ENCODE data around the gene UXS1. TPM values are rescaled to one million over a fixed set of nuclear protein-coding genes. Genes with fewer than 3 reads are reported as not detected.

The UXS1 gene
- total RNA-seq, 1 experiment from 2014 or later = 49.1 TPM

- Histone ChIP-seq H3K9me2 (replicated peaks; ENCODE audit: low read length) (no peaks in the 10 kb centered on the region), H2AFZ (ENCODE audit: low read length) (no peak overlapping the region), H3F3A (ENCODE audit: low read length, unreplicated experiment) (no peaks in the 10 kb centered on the region), H3K4me2 (ENCODE audit: low read length) (no peak overlapping the region), H3K27ac (ENCODE audit: low read length) (no peak overlapping the region), H3K9me3 (ENCODE audit: low read length) (no peaks in the 10 kb centered on the region), H3K36me3 (ENCODE audit: low read depth, low read length) (no peaks in the 10 kb centered on the region), H3K4me3 (ENCODE audit: low read length) (no peak overlapping the region), H3K9ac (ENCODE audit: low read length) (no peak overlapping the region), H4K20me1 (ENCODE audit: low read length) (no peaks in the 10 kb centered on the region), H3K79me2 (ENCODE audit: low read length) (no peaks in the 10 kb centered on the region), H3K4me1 (ENCODE audit: insufficient read depth, low read length) (peaks cover 11% of the 10 kb centered on the region), H3K27me3 (ENCODE audit: low read length) (no peaks in the 10 kb centered on the region)
- CTCF ChIA-PET = interaction anchor here (0.6 to 1.0 kb wide), 4 partner anchors 89 to 478 kb away, joined by 3 to 4 read pairs (median 3); no protein-coding TSS in a partner anchor
- TF ChIP-seq CTCF (conservative IDR thresholded peaks at IDR 0.05; ENCODE audit: low read depth, low read length) (peak; percentile 94), EZH2phosphoT487 (IDR thresholded peaks at IDR 0.05; ENCODE audit: borderline replicate concordance, low read length) (no peak), EZH2 (IDR thresholded peaks at IDR 0.05; ENCODE audit: low read length, unreplicated experiment) (no peak)
- DNase-seq (peak; percentile 86), ATAC-seq (peak; percentile 66)
- POLR2A ChIA-PET (ENCODE audit: unreplicated experiment) = no interaction called here
- no TSS peak for BruUV-seq (replicated peaks)
- intact Hi-C loops (cut with micrococcal nuclease) = loop anchor here (1.0 to 10.0 kb wide), 4 partner anchors 90 to 478 kb away; partner anchors contain the start of gene UXS1
Measured at GRCh38 chr2:106104332-106105062, 89.6 kb downstream of the UXS1 start.

- ATAC-seq (no peak), DNase-seq (no peak)
- Histone ChIP-seq H3K4me2 (ENCODE audit: low read length) (no peak overlapping the region), H4K20me1 (ENCODE audit: low read length) (no peaks in the 10 kb centered on the region), H3K9me3 (ENCODE audit: low read length) (no peaks in the 10 kb centered on the region), H3F3A (ENCODE audit: low read length, unreplicated experiment) (no peaks in the 10 kb centered on the region), H3K9ac (ENCODE audit: low read length) (no peak overlapping the region), H2AFZ (ENCODE audit: low read length) (no peak overlapping the region), H3K36me3 (ENCODE audit: low read depth, low read length) (no peaks in the 10 kb centered on the region), H3K27me3 (ENCODE audit: low read length) (no peaks in the 10 kb centered on the region), H3K4me1 (ENCODE audit: insufficient read depth, low read length) (no peaks in the 10 kb centered on the region), H3K27ac (ENCODE audit: low read length) (no peak overlapping the region), H3K9me2 (replicated peaks; ENCODE audit: low read length) (no peaks in the 10 kb centered on the region), H3K4me3 (ENCODE audit: low read length) (no peak overlapping the region), H3K79me2 (ENCODE audit: low read length) (no peaks in the 10 kb centered on the region)
- ChIA-PET POLR2A (ENCODE audit: unreplicated experiment) (no interaction called here), CTCF (no interaction called here)
- intact Hi-C loops (cut with micrococcal nuclease) = loop anchor here (5.0 to 10.0 kb wide), 2 partner anchors 165 to 483 kb away; no protein-coding TSS in a partner anchor
- TF ChIP-seq EZH2phosphoT487 (IDR thresholded peaks at IDR 0.05; ENCODE audit: borderline replicate concordance, low read length) (no peak), CTCF (conservative IDR thresholded peaks at IDR 0.05; ENCODE audit: low read depth, low read length) (no peak), EZH2 (IDR thresholded peaks at IDR 0.05; ENCODE audit: low read length, unreplicated experiment) (no peak)
- BruUV-seq (replicated peaks) = no TSS peak
Measured at GRCh38 chr2:106099691-106100090, 94.4 kb downstream of the UXS1 start.

GRCh38 chr2:106098664-106099063 lies 95.4 kb downstream of the UXS1 start:
- Histone ChIP-seq H3K36me3 (ENCODE audit: low read depth, low read length) (0 out of 2 replicates have a peak, but pooled peaks cover 2% of the 10 kb centered on the region), H3K27ac (ENCODE audit: low read length) (no peak overlapping the region), H2AFZ (ENCODE audit: low read length) (no peak overlapping the region), H3K4me1 (ENCODE audit: insufficient read depth, low read length) (no peaks in the 10 kb centered on the region), H3F3A (ENCODE audit: low read length, unreplicated experiment) (no peaks in the 10 kb centered on the region), H3K9me3 (ENCODE audit: low read length) (no peaks in the 10 kb centered on the region), H3K9me2 (replicated peaks; ENCODE audit: low read length) (no peaks in the 10 kb centered on the region), H3K4me3 (ENCODE audit: low read length) (no peak overlapping the region), H4K20me1 (ENCODE audit: low read length) (no peaks in the 10 kb centered on the region), H3K79me2 (ENCODE audit: low read length) (no peaks in the 10 kb centered on the region), H3K27me3 (ENCODE audit: low read length) (no peaks in the 10 kb centered on the region), H3K4me2 (ENCODE audit: low read length) (no peak overlapping the region), H3K9ac (ENCODE audit: low read length) (no peak overlapping the region)
- TF ChIP-seq EZH2phosphoT487 (IDR thresholded peaks at IDR 0.05; ENCODE audit: borderline replicate concordance, low read length) = no peak
- TF ChIP-seq CTCF (conservative IDR thresholded peaks at IDR 0.05; ENCODE audit: low read depth, low read length) = no peak
- no peak for TF ChIP-seq EZH2 (IDR thresholded peaks at IDR 0.05; ENCODE audit: low read length, unreplicated experiment)
- CTCF ChIA-PET = no interaction called here
- POLR2A ChIA-PET (ENCODE audit: unreplicated experiment) = no interaction called here
- no peak for DNase-seq
- no TSS peak for BruUV-seq (replicated peaks)
- intact Hi-C loops (cut with micrococcal nuclease) = no loop called here
- no peak for ATAC-seq
